Upper lobe of left lung (tissue), 6 donors: Measurements from ENCODE around the gene PLA2G2C. TPM values are rescaled to one million over a fixed set of nuclear protein-coding genes. Genes with fewer than 3 reads are reported as not detected.

ENCODE experiments used
- ATAC-seq, 2 donors: fragments of 200-7000 bp; cut with Tn5 transposase; one replicate each; pipeline ENCODE4 v1.9.1; 2022; ENCODE audit warnings: mild to moderate bottlenecking in 2 of 2, moderate library complexity in 2 of 2; ENCODE audit not compliant: low FRiP score in 2 of 2
- DNase-seq, 2 donors: peaks; one replicate each; pipeline ENCODE4 v3.0.0-alpha.2; 2019 to 2020
- H3K27ac ChIP-seq, 4 donors: fragments of 200-600 bp; sonication (generic); one replicate each; pipeline ENCODE4 v1.5.1; 2016 to 2019
- H3K27me3 ChIP-seq, 4 donors: fragments of 200-600 bp; sonication (generic); one replicate each; pipeline ENCODE4 v1.5.1; 2017 to 2019
- H3K36me3 ChIP-seq, 4 donors: fragments of 200-600 bp; sonication (generic); one replicate each; pipeline ENCODE4 v1.5.1; 2016 to 2019
- H3K4me1 ChIP-seq, 4 donors: fragments of 200-600 bp; sonication (generic); one replicate each; pipeline ENCODE4 v1.5.1; 2018 to 2019
- H3K4me3 ChIP-seq, 4 donors: fragments of 200-600 bp; sonication (generic); one replicate each; pipeline ENCODE4 v1.5.1; 2017 to 2019; ENCODE audit warnings: mild to moderate bottlenecking in 2 of 4, moderate library complexity in 1 of 4
- H3K9me3 ChIP-seq, 4 donors: fragments of 200-600 bp; sonication (generic); one replicate each; pipeline ENCODE4 v1.5.1; 2018 to 2019
- EP300 ChIP-seq, 4 donors: sonication (generic); formaldehyde crosslinking; IDR thresholded peaks; one replicate each; pipeline ENCODE4 v1.5.1; 2017; ENCODE audit warnings: antibody characterized with exemption in 4 of 4, control low read depth in 2 of 4
- POLR2A ChIP-seq, 4 donors: fragments of 450-650 bp; IDR thresholded peaks; one replicate each; pipeline ENCODE4 v1.5.1; 2016 to 2017; ENCODE audit warnings: antibody characterized with exemption in 4 of 4, mild to moderate bottlenecking in 2 of 4
- POLR2AphosphoS5 ChIP-seq, 2 donors: sonication (generic); formaldehyde crosslinking; IDR thresholded peaks; one replicate each; pipeline ENCODE4 v1.5.1; 2017; ENCODE audit warnings: antibody characterized with exemption in 2 of 2
- WGBS, 2 donors: methylation state at CpG; one replicate each; pipeline ENCODE4 v1.1.5; 2017 to 2018; 5-methylcytosine and 5-hydroxymethylcytosine counted together
- total RNA-seq, 6 donors: library from RNA; depleted of rRNA in 4 of 6; stranded (reverse); fragments of >200 nt in 4 of 6; gene quantifications; one replicate each; pipeline versions ENCODE4 v1.1.0 to v1.2.1, GENCODE V29; 2016 to 2021
- TF ChIP-seq, protein P1 (sequence below), 6 experiments: fragments of 450-650 bp in 4 of 6; fragments of 200-600 bp in 2 of 6; sonication (generic) in 2 of 6; IDR thresholded peaks; one replicate each; pipeline ENCODE4 v1.5.1; 2016 to 2019; ENCODE audit warnings: antibody characterized with exemption in 6 of 6
- donor health status: DM: no; HTN: no; CAD: no; lungs with moderate emphysema.
- donor health status: DM: no; HTN: yes; CAD: no; lungs with severe emphysema.

PLA2G2C gene
- total RNA-seq, 6 donors from 2014 or later = 0.30 TPM; not detected in 5

DNA sequence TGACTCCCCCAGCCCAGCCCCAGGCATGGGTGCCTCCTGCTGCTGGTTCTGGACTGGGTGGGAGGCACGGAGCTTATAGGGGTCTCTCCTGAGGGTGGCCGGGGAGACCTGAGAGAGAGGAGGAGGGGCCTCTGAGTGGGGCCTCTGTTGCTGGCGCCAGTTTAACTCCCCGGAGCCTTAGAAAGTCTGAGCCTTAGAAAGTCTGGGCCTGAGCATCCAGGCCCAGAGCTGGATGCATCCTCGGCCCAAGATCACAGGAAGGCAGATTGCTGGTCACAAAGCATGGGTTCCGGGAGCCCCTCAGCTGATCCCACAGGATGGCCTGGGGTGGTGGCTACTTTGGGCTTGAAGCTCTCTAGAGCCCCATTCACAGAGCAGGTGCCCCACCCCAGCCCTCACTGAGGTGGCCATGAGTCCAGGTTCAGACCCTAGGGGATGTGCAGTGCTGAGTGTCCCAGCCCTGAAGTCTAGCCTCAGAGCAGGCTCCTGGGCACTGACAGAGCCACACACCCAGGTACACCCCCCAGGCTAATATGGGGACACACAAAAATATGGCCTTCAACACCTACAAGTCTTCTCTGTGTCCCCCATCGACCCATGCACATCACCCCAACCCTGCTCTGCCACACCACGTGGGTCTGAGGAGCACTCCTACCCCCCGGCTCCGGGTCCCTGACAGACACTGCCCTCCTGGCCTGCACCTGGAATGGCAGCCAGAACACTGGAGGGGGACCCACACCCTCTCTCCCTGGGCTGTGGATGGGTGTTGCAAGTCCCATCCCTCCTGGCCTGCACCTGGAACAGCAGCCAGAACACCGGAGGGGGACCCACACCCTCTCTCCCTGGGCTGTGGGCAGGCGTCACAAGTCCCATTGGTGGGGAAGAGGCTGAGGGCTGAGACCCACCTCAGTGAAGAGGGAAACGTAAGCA, 37.5 kb downstream of the PLA2G2C start:
- Histone ChIP-seq H3K4me1 (peaks cover 14 to 21% (median 17%) of the 10 kb centered on the region in 4 donors), H3K27ac (no peak overlapping the region), H3K36me3 (no peaks in the 10 kb centered on the region), H3K27me3 (no peaks in the 10 kb centered on the region), H3K4me3 (no peak overlapping the region), H3K9me3 (no peaks in the 10 kb centered on the region)
- 94 to 95% methylated on average over 10 to 12 of the region's 13 CpGs for WGBS, 2 donors
- no peak for TF ChIP-seq EP300 (IDR thresholded peaks at IDR 0.05)
- TF ChIP-seq POLR2A (IDR thresholded peaks at IDR 0.05) = no peak
- TF ChIP-seq POLR2AphosphoS5 (IDR thresholded peaks at IDR 0.05) = no peak
- TF ChIP-seq, protein P1, sequence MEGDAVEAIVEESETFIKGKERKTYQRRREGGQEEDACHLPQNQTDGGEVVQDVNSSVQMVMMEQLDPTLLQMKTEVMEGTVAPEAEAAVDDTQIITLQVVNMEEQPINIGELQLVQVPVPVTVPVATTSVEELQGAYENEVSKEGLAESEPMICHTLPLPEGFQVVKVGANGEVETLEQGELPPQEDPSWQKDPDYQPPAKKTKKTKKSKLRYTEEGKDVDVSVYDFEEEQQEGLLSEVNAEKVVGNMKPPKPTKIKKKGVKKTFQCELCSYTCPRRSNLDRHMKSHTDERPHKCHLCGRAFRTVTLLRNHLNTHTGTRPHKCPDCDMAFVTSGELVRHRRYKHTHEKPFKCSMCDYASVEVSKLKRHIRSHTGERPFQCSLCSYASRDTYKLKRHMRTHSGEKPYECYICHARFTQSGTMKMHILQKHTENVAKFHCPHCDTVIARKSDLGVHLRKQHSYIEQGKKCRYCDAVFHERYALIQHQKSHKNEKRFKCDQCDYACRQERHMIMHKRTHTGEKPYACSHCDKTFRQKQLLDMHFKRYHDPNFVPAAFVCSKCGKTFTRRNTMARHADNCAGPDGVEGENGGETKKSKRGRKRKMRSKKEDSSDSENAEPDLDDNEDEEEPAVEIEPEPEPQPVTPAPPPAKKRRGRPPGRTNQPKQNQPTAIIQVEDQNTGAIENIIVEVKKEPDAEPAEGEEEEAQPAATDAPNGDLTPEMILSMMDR (IDR thresholded peaks at IDR 0.05) = no peak
- ATAC-seq (no peak), DNase-seq (no peak)

DNA sequence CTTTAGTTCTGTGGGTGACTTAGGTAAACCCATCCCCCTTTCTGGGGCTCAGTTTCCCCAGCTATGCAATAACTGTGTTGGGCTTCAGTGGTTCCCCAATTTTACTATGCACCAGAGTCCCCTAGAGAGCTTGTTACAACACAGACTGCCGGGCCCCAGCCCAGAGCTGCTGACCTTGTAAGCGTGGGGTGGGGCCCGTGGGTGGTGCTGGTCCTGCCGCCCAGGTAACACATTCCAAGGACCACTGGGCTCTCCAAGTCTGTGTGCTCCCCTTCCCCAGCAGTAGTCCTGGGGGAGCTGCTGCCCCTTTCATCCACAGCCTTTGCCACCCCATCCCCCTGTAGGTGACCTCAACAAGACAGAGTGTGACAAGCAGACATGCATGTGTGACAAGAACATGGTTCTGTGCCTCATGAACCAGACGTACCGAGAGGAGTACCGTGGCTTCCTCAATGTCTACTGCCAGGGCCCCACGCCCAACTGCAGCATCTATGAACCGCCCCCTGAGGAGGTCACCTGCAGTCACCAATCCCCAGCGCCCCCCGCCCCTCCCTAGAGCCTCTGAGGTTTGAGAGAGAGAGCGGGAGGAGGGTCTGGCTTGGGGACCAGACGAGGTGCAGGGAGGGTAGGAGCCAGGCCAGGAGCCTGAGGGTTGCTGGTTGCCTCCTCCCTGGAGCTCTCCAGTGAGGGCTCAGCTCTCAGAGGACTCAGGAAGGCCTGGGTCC, 38.3 kb downstream of the PLA2G2C start:
- no peak for DNase-seq
- WGBS, 2 donors = 83 to 86% methylated on average over 6 to 13 of the region's 13 CpGs
- no peaks in the 10 kb centered on the region for H3K36me3 ChIP-seq
- H3K27ac ChIP-seq = no peak overlapping the region
- H3K4me3 ChIP-seq = no peak overlapping the region
- H3K4me1 ChIP-seq = peaks cover 12 to 14% (median 13%) of the 10 kb centered on the region in 4 donors
- TF ChIP-seq POLR2A (IDR thresholded peaks at IDR 0.05) (no peak), POLR2AphosphoS5 (IDR thresholded peaks at IDR 0.05) (no peak), EP300 (IDR thresholded peaks at IDR 0.05) (no peak)
- TF ChIP-seq, protein P1 (IDR thresholded peaks at IDR 0.05) = no peak
- H3K27me3 ChIP-seq = no peaks in the 10 kb centered on the region
- ATAC-seq = no peak
- no peaks in the 10 kb centered on the region for H3K9me3 ChIP-seq

DNA sequence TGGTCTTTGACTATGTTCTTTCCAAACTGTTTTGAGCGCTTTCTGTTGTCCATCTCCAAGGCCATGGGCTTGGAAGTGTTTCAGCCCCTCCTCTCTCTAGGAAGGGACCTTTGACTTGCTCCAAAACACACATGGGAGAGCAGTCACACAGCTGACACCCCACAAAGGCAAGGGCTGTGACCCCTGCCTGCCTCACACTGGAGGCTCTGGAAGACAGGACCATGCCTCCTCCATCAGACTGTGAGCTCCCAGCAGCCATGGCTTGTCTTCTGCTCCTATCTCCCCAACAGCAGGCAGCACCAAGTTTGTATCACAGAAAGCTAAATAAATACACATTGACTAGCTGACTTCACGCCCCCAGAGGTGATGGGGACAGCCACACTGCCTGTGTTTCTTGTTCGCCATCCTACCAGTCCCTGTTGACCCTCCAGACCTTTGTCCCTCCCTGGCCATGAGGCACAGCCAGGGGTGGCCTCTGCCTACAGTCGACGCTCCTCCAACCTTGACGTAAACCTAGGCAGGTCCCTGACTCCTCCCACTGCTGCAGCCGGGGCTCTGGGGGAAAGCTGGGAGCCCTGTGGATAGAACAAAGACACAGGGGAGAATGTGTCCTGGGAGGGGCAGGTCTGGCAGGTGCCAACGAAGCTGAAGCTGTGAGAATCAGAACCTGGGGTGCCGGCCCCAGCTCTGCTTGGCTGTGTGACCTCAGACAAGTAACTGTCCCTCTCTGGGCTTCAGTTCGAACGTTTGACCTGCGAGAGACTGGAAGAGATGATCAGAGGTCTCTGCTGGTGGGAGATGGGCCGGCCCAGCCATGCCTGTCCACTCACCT, 42.4 kb downstream of the PLA2G2C start:
- H3K4me1 ChIP-seq = no peaks in the 10 kb centered on the region
- WGBS, 2 donors = 83 to 89% methylated on average over 3 to 13 of the region's 13 CpGs
- H3K27ac ChIP-seq = no peak overlapping the region
- no peaks in the 10 kb centered on the region for H3K36me3 ChIP-seq
- DNase-seq (no peak), ATAC-seq (no peak)
- TF ChIP-seq, protein P1 (IDR thresholded peaks at IDR 0.05) = no peak
- TF ChIP-seq EP300 (IDR thresholded peaks at IDR 0.05) = no peak
- TF ChIP-seq POLR2A (IDR thresholded peaks at IDR 0.05) = no peak
- no peak for TF ChIP-seq POLR2AphosphoS5 (IDR thresholded peaks at IDR 0.05)
- H3K4me3 ChIP-seq = no peak overlapping the region
- H3K27me3 ChIP-seq = no peaks in the 10 kb centered on the region
- no peaks in the 10 kb centered on the region for H3K9me3 ChIP-seq

DNA sequence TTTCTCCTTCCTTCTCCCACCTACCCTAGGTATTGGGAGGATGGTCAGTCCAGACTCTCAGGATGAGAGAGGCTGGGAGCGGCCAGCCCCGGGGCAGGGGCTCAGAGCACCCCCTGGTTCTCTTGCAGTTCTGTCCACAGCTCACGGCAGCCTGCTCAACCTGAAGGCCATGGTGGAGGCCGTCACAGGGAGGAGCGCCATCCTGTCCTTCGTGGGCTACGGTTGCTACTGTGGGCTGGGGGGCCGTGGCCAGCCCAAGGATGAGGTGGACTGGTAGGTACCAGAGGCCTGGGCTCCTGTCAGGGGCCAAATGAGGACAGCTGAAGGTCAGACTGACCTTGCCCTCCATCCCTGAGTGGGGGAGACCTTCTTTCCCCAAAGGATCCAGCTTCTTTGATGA, 43.0 kb downstream of the PLA2G2C start:
- H3K4me3 ChIP-seq = no peak overlapping the region
- no peaks in the 10 kb centered on the region for H3K27me3 ChIP-seq
- no peaks in the 10 kb centered on the region for H3K36me3 ChIP-seq
- TF ChIP-seq, protein P1 (IDR thresholded peaks at IDR 0.05) = no peak
- TF ChIP-seq POLR2A (IDR thresholded peaks at IDR 0.05) = no peak
- 86 to 92% methylated on average over 5 to 7 of the region's 8 CpGs for WGBS, 2 donors
- no peak for DNase-seq
- ATAC-seq = no peak
- H3K9me3 ChIP-seq = no peaks in the 10 kb centered on the region
- H3K4me1 ChIP-seq = no peaks in the 10 kb centered on the region
- H3K27ac ChIP-seq = no peak overlapping the region
